Fibroblast of skin of back (primary cell): ENCODE measurements around the gene TAF1C.

Experiments
- DNase-seq: peaks from one replicate; pipeline ENCODE4 v3.0.0-alpha.2; 2013

Gene TAF1C

GRCh38 chr16:84182680-84183571, 3.9 kb downstream of the TAF1C start:
- no peak for DNase-seq

DNA sequence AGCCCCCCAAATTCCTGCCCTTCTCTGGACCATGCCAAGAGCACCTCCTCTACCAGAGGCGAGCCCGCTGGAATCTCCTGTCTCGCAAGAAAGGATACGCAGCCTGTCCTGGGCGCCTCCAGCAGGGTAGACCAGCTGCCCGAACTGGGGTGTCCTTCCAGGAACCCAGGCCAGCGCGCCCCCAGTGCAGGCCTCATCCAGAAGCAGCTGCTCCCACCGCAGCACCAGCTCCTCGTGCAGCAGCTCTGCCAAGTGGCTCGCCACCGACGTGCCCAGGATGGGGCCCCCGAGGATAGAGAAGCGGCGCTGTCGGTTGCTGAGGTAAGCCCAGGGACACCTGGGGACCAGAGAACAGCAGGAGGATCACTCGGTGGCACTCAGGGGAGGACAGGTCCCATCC, 4.8 kb downstream of the TAF1C start:
- DNase-seq, result no peak

- DNase-seq, result no peak
Measured at GRCh38 chr16:84181144-84181915, 5.5 kb downstream of the TAF1C start.

DNA sequence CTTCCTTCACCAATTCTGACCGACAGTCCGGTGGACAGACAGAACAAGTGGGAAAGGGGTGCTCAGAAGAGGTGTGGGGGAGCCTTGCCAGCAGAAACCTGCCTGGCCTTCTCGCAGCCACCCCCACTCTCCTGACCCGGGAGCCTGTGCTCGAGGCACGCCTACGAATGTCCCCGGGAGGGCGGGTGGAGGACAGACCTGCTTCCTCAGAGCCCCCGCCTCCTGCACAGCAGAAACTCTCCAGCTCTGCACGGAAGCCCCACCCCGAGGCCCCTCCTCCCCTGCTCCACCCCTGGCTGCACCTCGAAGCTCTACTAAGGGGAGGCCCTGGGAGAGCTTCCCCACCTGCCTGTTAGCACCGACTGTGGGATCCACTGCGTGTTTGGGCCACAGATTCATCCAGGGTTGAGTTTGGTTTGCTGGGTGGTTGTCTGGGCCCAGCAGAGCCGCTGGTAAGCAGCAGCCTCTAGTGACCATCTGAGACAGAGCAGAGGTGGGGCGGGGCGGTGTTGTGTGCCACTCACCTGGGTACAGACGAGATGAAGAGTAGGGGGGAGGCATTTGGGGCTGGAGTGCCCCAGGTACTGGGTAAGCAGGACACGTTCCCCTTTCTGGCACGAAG, 6.2 kb downstream of the TAF1C start:
- DNase-seq, result no peak

DNA sequence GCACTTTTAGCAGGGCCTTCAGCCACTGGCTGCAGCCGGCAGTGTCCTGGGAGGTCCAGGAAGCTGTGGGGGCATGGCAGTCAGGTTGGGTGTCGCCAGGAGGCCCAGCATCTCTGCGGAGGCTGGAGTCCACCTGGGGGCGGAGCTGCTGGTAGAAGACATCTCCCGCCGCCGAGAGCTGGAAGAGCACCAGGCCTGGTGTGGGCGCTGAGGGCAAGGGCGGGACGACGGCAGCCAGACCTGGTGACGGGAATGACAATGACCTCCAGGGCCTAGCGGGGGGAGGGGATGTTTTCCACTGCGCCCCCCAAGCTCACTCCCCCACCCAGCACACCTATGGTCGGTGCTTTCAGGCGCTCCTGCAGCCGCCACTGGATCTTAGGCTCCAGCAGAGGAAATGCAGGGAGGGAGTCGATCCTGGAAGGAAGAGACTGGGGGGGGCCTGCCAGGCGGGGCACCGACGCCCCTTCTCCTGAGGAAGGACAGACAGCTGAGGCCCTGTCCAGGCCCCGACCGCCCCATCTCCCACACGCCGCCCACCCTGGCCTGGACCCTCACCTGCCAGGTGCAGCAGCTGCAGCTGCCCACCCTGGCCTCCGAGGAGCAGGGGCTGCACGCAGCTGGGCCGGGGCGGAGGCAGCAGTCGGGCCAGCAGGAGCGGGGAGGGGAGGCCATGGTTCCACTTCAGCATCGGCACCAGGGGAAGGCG, 7.1 kb downstream of the TAF1C start:
- no peak for DNase-seq

DNA sequence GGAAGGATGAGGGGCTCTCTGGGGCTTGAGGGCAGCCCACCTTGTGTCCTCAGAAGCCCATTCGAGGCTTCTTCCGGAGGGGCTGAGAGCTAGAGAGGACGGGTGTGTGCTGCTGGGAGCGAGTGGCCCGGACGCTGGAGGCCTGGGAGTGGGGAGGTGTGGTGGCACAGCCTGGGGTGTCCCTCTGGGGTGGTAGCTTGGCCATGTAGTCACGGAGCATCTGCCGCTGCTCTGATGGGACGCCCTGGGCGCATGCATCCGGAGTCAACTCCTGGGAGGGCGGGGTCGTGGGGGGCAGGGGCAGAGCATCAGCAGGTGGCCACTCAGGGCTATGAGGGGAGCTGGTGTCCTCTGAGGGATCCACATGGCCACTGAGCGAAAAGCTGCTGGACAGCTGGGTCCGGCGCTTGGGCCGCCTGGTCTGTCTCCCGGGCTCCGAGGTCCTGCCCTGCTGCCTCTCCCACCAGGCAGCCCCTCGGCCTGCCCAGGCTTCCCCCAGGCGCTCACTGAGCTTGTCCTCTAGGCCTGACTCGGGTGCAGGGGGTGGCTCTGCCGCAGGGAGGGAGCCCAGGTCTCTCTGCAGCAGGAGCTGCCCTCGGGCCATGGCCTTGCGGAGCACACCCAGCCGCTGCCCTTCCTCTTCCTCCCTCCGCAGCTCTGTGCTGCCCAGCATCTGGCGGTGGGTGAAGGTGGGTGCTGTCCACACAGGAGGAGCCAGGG, 7.8 kb downstream of the TAF1C start:
- no peak for DNase-seq

- no peak for DNase-seq
Measured at GRCh38 chr16:84178146-84178765, 8.6 kb downstream of the TAF1C start.

DNA sequence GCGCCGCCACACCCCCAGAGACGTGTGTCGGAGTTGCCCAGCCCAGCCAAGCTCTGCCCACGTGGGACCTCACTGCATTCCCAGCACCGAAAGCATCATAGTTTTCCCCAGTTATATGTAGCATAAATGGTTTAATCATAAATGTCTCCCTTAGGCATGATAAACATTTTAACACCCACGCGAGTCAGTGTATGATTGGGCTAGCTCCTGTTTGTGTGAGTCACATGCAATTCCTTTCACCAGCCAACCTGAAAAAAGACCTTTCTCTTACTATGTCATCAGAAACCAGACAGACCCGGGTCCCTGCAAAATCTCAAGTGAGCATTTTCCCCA, 9.2 kb downstream of the TAF1C start:
- peak; percentile 27 for DNase-seq

- DNase-seq, result no peak
Measured at GRCh38 chr16:84176192-84177053, 10.4 kb downstream of the TAF1C start.

DNA sequence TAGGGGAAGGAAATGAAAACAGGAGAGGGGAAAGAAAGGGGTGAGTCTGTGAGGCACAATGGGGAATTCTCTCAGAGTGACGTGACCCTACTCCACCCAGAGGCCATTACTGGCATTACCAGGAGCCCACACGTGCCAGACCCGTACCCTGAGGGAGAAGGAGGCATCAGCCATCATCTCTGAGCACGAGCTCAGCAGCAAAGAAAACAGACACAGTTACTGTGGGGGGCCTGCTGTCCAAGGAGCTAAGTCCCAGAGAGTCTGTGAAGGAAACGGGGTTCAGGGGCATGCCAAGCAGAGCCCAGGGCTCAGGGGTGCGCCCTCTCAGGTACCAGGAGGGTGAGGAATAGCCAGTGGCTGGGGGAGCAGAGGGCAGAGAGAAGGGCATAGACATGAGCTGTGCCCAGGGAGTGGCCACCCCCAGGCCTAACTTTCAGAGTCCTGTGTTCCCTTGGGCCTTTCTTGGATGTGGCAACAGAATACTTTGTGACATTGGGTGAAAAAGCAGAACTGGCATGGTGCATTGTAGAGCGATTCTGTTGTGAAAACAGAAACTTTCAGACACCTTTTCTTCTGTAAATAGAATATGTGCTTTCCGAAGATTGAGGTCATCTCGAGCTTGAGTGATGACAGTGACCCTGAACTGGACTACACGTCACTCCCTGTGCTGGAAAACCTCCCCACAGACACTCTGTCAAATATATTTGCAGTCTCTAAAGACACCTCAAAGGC, 11.3 kb downstream of the TAF1C start:
- peak; percentile 49 for DNase-seq

DNA sequence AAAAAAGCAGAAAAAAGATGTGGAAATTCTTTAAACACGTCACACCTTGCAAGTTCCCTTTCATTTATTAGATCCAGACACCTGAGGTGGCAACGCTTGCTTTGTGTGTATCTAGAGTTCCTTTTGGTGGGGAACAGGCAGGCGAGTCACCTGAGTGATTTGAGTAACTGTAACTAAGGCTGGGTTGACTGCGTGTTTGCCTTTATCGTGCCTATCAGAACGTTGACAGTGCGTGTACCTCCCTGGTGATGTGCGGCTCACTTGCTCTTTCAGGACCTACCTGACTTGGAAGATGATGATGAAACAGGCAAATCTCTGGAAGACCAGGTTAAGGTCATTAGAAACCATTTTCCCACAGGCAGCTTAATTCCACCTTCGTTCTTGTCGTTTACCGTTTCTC, 12.5 kb downstream of the TAF1C start:
- DNase-seq, result no peak

DNA sequence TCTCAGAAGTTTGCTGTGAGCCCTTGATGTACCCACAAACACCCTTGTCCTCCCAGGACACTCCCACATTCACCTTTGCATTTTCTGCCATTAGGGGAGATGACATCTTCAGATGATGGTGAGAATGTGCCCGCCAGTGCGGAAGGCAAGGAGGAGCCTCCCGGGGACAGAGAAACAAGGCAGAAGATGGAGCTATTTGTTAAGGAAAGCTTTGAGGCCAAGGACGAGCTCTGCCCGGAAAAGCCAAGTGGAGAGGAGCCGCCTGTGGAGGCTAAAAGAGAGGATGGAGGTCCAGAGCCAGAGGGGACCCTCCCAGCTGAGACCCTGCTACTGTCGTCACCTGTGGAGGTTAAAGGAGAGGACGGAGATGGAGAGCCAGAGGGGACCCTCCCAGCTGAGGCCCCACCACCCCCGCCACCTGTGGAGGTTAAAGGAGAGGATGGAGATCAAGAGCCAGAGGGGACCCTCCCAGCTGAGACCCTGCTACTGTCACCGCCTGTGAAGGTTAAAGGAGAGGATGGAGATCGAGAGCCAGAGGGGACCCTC, 17.0 kb downstream of the TAF1C start:
- DNase-seq, result no peak

DNA sequence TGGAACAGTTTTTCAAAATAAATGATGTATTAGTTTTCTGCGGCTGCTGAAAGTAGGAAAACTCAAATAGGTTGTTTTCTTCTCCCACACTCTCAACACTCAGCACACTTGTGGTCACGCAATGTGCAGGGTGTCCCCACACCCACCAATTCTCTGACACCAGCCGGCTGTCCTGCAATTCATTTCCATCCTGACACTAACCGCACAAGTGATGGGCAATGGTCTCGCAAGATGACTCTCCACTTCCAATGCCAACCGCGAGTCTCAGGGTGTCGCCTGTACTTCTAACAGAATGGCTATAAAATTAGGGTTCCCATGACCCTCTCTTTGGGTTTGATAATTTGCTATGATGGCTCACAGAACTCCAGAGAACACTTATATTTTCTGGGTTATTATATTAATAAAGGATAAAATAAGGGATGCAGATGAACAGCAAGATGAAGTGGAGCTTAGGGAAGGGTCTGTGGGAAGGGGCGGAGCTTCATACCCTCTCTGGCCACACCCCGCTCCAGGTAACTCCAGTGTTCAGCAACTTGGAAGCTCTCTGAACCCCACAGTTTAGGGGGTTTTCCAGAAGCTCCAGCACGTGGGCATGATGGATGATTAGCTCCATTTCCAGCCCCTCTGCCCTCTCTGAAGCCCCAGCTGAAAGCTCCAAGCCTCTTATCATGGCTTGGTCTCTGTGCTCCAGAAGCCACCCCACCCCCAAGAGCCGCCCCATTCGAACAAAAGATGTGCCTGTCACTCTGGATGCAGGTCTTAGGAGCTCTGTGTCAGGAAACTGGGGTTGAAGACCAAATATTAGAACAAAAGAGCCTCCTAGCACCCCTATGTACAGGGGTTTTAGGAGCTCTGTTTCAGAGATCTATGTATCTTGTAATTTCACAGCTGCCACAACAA, 19.8 kb downstream of the TAF1C start:
- no peak for DNase-seq

- DNase-seq, result no peak
Measured at GRCh38 chr16:84165746-84166145, 21.1 kb downstream of the TAF1C start.

DNA sequence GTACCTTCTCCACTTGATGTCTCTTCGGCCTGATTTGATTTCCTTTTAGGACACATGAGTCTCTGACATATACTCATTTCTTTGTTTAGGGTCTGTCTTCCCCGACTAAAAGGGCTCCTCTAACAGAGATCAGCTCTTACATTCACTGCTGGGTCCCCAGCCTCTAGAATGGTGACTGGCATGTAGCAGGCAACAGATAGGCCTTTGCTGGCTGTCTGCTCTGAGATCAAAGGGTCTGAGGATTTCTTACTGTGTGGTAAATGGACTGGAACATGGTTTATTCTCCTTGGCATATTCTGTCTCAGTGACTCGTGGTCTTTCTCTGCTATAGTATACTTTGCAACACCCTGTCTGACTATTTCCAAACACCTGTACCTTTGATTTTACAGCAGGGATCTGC, 25.1 kb downstream of the TAF1C start:
- DNase-seq, result no peak

DNA sequence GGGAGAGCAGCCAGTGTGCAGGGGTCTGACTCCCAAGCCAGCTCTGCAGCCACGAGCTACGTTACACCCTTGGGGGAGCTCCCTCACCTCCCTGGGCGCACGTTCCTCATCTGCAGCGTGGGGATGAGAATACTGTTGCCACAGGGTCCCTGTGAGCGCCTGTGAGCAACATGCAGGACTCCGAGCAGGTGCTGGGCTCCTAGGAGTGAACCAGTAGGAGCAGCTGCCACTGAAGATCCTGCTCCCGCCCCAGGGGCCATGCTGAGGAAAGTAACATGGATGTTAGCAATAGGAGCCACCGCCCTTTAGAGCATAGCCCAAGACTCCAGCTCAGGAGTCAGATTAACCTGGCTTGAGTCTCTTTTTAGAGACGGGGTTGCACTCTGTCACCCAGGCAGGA, 25.8 kb downstream of the TAF1C start:
- DNase-seq, result no peak

- no peak for DNase-seq
Measured at GRCh38 chr16:84159800-84160199, 27.1 kb downstream of the TAF1C start.

- no peak for DNase-seq
Measured at GRCh38 chr16:84159007-84159406, 27.9 kb downstream of the TAF1C start.

DNA sequence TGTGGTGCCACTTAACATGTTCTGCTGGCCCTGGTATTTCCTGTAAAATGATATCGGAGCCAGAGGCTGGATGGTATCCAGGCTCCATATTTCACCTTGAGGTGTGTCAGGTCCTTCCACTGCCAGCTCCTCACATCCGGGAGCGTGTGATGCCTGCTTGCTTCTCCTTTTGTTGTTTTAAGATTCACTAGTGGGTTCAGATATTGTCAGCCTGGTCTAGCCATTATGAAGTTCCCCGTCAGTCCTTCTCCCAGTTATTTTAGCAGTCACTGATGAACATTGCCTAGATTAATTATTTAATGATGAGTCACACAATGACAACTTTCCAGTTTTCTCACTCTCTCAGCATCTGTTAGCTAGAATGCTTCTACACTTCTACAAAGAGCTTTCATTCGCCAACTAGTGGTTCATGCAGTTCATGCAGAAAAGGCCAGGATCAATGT, 30.5 kb downstream of the TAF1C start:
- DNase-seq, result no peak
